GM23338 (cell line): ENCODE results near the gene GRXCR2. TPM values are rescaled to one million over a fixed set of nuclear protein-coding genes. Genes with fewer than 3 reads are reported as not detected.

Experiments used
- ATAC-seq: fragments of 200-7000 bp; cut with Tn5 transposase; 3 replicates; pipeline ENCODE4 v1.9.1; 2020
- DNase-seq: peaks from one replicate; pipeline ENCODE4 v3.0.0-alpha.2; 2015; ENCODE audit warnings: low spot score
- H2AFZ ChIP-seq: fragments of 200-600 bp; sonication (generic); 2 replicates; pipeline ENCODE4 v1.8.0; 2016; ENCODE audit warnings: antibody characterized with exemption, mild to moderate bottlenecking, moderate library complexity
- H3F3A ChIP-seq: fragments of 200-600 bp; sonication (generic); replicated peaks from 2 replicates; pipeline ENCODE4 v1.8.0; 2017; ENCODE audit warnings: antibody characterized with exemption, mixed run types, low read depth
- H3K27ac ChIP-seq: fragments of 200-600 bp; sonication (generic); 2 replicates; pipeline ENCODE4 v1.6.1; 2016; ENCODE audit warnings: low read depth
- H3K27me3 ChIP-seq: fragments of 200-600 bp; sonication (generic); 2 replicates; pipeline ENCODE4 v1.8.0; 2016; ENCODE audit warnings: mild to moderate bottlenecking, mixed run types, moderate library complexity; ENCODE audit not compliant: insufficient read depth
- H3K36me3 ChIP-seq: fragments of 200-600 bp; sonication (generic); 2 replicates; pipeline ENCODE4 v1.8.0; 2016; ENCODE audit warnings: mild to moderate bottlenecking; ENCODE audit not compliant: insufficient read depth
- H3K4me1 ChIP-seq: fragments of 200-600 bp; sonication (generic); 2 replicates; pipeline ENCODE4 v1.8.0; 2016; ENCODE audit warnings: mild to moderate bottlenecking, moderate library complexity; ENCODE audit not compliant: insufficient read depth
- H3K4me2 ChIP-seq: fragments of 200-600 bp; sonication (generic); 2 replicates; pipeline ENCODE4 v1.7.1; 2017; ENCODE audit warnings: mixed run types
- H3K4me3 ChIP-seq: fragments of 200-600 bp; sonication (generic); 2 replicates; pipeline ENCODE4 v1.6.1; 2016; ENCODE audit warnings: mixed run types
- H3K79me2 ChIP-seq: fragments of 200-600 bp; sonication (generic); replicated peaks from 2 replicates; pipeline ENCODE4 v1.8.0; 2017; ENCODE audit warnings: mild to moderate bottlenecking; ENCODE audit not compliant: insufficient read depth
- H3K9me2 ChIP-seq: fragments of 200-600 bp; sonication (generic); 2 replicates; pipeline ENCODE4 v1.8.0; 2017; ENCODE audit not compliant: insufficient read depth
- H4K20me1 ChIP-seq: fragments of 200-600 bp; sonication (generic); replicated peaks from 2 replicates; pipeline ENCODE4 v1.8.0; 2017; ENCODE audit warnings: mild to moderate bottlenecking; ENCODE audit not compliant: insufficient read depth
- H3K27ac Mint-ChIP-seq: 2 replicates; pipeline ENCODE4 v1.8.0; 2020; ENCODE audit warnings: inconsistent platforms, mild to moderate bottlenecking, moderate library complexity, mixed read lengths
- H3K27me3 Mint-ChIP-seq: 3 replicates; pipeline ENCODE4 v1.8.0; 2022; ENCODE audit warnings: low read depth, mild to moderate bottlenecking, moderate library complexity, mixed read lengths, inconsistent platforms; ENCODE audit not compliant: insufficient read depth, poor library complexity
- H3K36me3 Mint-ChIP-seq: 3 replicates; pipeline ENCODE4 v1.8.0; 2021; ENCODE audit warnings: low read depth, mild to moderate bottlenecking, inconsistent platforms, moderate library complexity, mixed read lengths
- H3K4me1 Mint-ChIP-seq: 3 replicates; pipeline ENCODE4 v1.8.0; 2020; ENCODE audit warnings: mild to moderate bottlenecking, inconsistent platforms, mixed read lengths
- H3K4me3 Mint-ChIP-seq: 3 replicates; pipeline ENCODE4 v1.8.0; 2021; ENCODE audit warnings: moderate library complexity, mild to moderate bottlenecking, inconsistent platforms, mixed read lengths
- H3K9me3 Mint-ChIP-seq: 3 replicates; pipeline ENCODE4 v1.8.0; 2020; ENCODE audit warnings: moderate library complexity, mild to moderate bottlenecking, inconsistent platforms, mixed read lengths
- CREB1 ChIP-seq: fragments of 250-450 bp; sonication (Bioruptor Pico); IDR thresholded peaks from 2 replicates; pipeline ENCODE4 v1.5.0; 2020; ENCODE audit warnings: low read depth, mild to moderate bottlenecking, moderate library complexity
- ETS1 ChIP-seq: IDR thresholded peaks from 2 replicates; pipeline ENCODE4 v1.6.1; 2016; ENCODE audit warnings: antibody characterized with exemption
- EZH2 ChIP-seq: fragments of 200-600 bp; sonication (generic); IDR thresholded peaks from one replicate; pipeline ENCODE4 v1.8.0; 2017; ENCODE audit warnings: antibody characterized with exemption, mild to moderate bottlenecking, low read depth; ENCODE audit not compliant: unreplicated experiment
- EZH2phosphoT487 ChIP-seq: fragments of 200-600 bp; sonication (generic); IDR thresholded peaks from one replicate; pipeline ENCODE4 v1.8.1; 2018; ENCODE audit warnings: antibody characterized with exemption; ENCODE audit not compliant: unreplicated experiment
- JUNB ChIP-seq: IDR thresholded peaks from one replicate; pipeline ENCODE4 v1.6.1; 2016; ENCODE audit warnings: antibody characterized with exemption; ENCODE audit not compliant: unreplicated experiment
- NANOG ChIP-seq: IDR thresholded peaks from 2 replicates; pipeline ENCODE4 v1.6.1; 2016; ENCODE audit warnings: antibody characterized with exemption, borderline replicate concordance
- POLR2AphosphoS5 ChIP-seq: IDR thresholded peaks from 2 replicates; pipeline ENCODE4 v1.6.1; 2016; ENCODE audit warnings: antibody characterized with exemption, low read depth
- REST ChIP-seq: IDR thresholded peaks from one replicate; pipeline ENCODE4 v1.6.1; 2018; ENCODE audit warnings: antibody characterized with exemption; ENCODE audit not compliant: unreplicated experiment
- STAT1 ChIP-seq: IDR thresholded peaks from one replicate; pipeline ENCODE4 v1.6.1; 2016; ENCODE audit warnings: antibody characterized with exemption; ENCODE audit not compliant: unreplicated experiment
- ZNF114 ChIP-seq: fragments of 250-450 bp; sonication (Bioruptor Pico); IDR thresholded peaks from 2 replicates; pipeline ENCODE4 v1.5.0; 2020; ENCODE audit warnings: mild to moderate bottlenecking, moderate library complexity
- ZNF331 ChIP-seq: fragments of 250-450 bp; sonication (Bioruptor Pico); IDR thresholded peaks from 2 replicates; pipeline ENCODE4 v1.5.0; 2020; ENCODE audit warnings: low read depth, mild to moderate bottlenecking, moderate library complexity
- ZNF462 ChIP-seq: fragments of 250-450 bp; sonication (Bioruptor Pico); IDR thresholded peaks from 2 replicates; pipeline ENCODE4 v1.5.0; 2020; ENCODE audit warnings: mild to moderate bottlenecking, moderate library complexity
- polyA plus RNA-seq: library from polyadenylated mRNA; unstranded; fragments of >200 nt; fragmentation: Nextera tagmentation; extraction: Ambion mirVana; gene quantifications from 2 replicates; pipeline ENCODE4 v1.2.1, GENCODE V29; 2016
- total RNA-seq: library from RNA; depleted of rRNA; stranded (reverse); fragments of >200 nt; shearing (Covaris generic); gene quantifications from 2 replicates; pipeline ENCODE4 v1.2.3, GENCODE V29; 2014
- TF ChIP-seq, protein P1 (sequence below), 2 experiments: fragments of 200-600 bp in 1 of 2; sonication (generic) in 1 of 2; conservative IDR thresholded peaks; 2 replicates each; pipeline versions ENCODE4 v1.5.1 to v1.6.1; 2016 to 2017; ENCODE audit warnings: antibody characterized with exemption in 2 of 2, low read depth in 2 of 2, mild to moderate bottlenecking in 2 of 2, moderate library complexity in 1 of 2

The GRXCR2 gene
- total and polyA plus RNA-seq, 2 experiments from 2014 or later, result not detected

- Histone ChIP-seq H4K20me1 (no peaks in the 10 kb centered on the region), H2AFZ (no peak overlapping the region), H3K36me3 (no peaks in the 10 kb centered on the region), H3K4me3 (no peak overlapping the region), H3F3A (no peaks in the 10 kb centered on the region), H3K27ac (no peak overlapping the region), H3K4me2 (no peak overlapping the region), H3K27me3 (no peaks in the 10 kb centered on the region), H3K79me2 (no peaks in the 10 kb centered on the region), H3K9me2 (0 out of 2 replicates have a peak, but pooled peaks cover 14% of the 10 kb centered on the region), H3K4me1 (no peaks in the 10 kb centered on the region)
- H3K9me3 Mint-ChIP-seq, result no peaks in the 10 kb centered on the region; the same call in 2 of the 3 replicates
- no peak overlapping the region for H3K27ac Mint-ChIP-seq
- ATAC-seq (no peak), DNase-seq (no peak)
- no peak for TF ChIP-seq ZNF462 (CRISPR knock-in tag)
- TF ChIP-seq ETS1, result no peak
- no peak for TF ChIP-seq EZH2
- no peak for TF ChIP-seq JUNB
- TF ChIP-seq, protein P1, sequence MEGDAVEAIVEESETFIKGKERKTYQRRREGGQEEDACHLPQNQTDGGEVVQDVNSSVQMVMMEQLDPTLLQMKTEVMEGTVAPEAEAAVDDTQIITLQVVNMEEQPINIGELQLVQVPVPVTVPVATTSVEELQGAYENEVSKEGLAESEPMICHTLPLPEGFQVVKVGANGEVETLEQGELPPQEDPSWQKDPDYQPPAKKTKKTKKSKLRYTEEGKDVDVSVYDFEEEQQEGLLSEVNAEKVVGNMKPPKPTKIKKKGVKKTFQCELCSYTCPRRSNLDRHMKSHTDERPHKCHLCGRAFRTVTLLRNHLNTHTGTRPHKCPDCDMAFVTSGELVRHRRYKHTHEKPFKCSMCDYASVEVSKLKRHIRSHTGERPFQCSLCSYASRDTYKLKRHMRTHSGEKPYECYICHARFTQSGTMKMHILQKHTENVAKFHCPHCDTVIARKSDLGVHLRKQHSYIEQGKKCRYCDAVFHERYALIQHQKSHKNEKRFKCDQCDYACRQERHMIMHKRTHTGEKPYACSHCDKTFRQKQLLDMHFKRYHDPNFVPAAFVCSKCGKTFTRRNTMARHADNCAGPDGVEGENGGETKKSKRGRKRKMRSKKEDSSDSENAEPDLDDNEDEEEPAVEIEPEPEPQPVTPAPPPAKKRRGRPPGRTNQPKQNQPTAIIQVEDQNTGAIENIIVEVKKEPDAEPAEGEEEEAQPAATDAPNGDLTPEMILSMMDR (conservative IDR thresholded peaks at IDR 0.05; ENCODE audit: low read depth in 2 of 2), result no peak
- TF ChIP-seq POLR2AphosphoS5, result no peak
- TF ChIP-seq STAT1, result no peak
- TF ChIP-seq NANOG, result no peak
- TF ChIP-seq ZNF114, result no peak
- no peak for TF ChIP-seq EZH2phosphoT487
- TF ChIP-seq CREB1, result no peak
- no peak for TF ChIP-seq REST
- no peak for TF ChIP-seq ZNF331 (CRISPR knock-in tag)
- no peaks in the 10 kb centered on the region for H3K36me3 Mint-ChIP-seq
- peaks cover 2% of the 10 kb centered on the region for H3K27me3 Mint-ChIP-seq
- no peaks in the 10 kb centered on the region for H3K4me1 Mint-ChIP-seq
- no peak overlapping the region for H3K4me3 Mint-ChIP-seq
These were observed 25.0 kb downstream of the GRXCR2 start for GRCh38 chr5:145847499-145848497.
